ENCODE data around the gene PCNA. TPM values are rescaled to one million over a fixed set of nuclear protein-coding genes. Genes with fewer than 3 reads are reported as not detected.
A peak's percentile ranks its signal among the peaks of the same experiment; 100 is the strongest.

PCNA gene
- total RNA-seq, 1 donor = 66.2 TPM

DNA sequence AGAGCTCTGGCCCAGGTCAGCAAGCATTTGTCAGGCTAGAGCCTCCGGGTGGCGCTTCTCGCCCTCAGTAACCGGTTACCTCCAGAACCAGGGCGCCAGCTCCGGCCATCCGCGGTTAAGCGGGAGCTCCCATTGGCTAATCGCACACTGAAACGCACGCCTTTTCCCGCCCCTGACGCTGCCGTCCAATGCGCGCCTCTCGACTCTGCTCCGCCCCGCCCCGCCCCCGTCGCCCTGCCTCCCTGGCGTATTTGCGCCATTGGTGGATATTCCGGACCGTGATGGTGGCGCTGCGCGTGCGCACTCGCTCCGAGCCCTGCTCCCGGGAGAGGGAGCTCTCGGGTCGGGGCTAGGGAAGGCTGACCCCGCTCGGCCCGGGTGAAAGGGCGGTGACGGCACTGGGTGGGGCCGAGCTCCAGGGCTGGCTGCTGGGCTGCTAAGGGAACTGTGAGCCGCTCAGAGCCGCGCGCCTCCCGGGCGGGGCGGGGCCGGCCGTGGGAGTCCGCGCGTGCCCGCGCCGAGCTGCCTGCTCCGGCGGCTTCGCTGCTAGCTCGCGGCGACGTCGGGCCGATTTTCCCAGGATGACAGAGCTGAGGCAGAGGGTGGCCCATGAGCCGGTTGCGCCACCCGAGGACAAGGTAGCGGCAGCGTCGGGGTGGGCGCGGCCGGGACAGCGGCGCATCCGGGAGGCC is 6.9 kb upstream of the PCNA start, which contains the start of gene CDS2:
Gene CDS2 (plus strand): TSS at position 497 of the 692 bp plus-strand sequence. CDS start 85 bp downstream, at position 582.
- Histone ChIP-seq H2AFZ (ENCODE audit: low read length) (peak within 1 kb of the TSS; percentile 96), H3K4me3 (ENCODE audit: insufficient read depth, low read length) (peak within 1 kb of the TSS; percentile 87), H3K27me3 (ENCODE audit: insufficient read depth, low read length) (no peaks in the 10 kb centered on the region), H3K4me2 (ENCODE audit: insufficient read depth, low read length) (peak within 1 kb of the TSS; percentile 95), H3K27ac (ENCODE audit: low read depth, low read length) (peak within 1 kb of the TSS; percentile 88), H4K20me1 (ENCODE audit: insufficient read depth, low read length) (peaks cover 5% of the 10 kb centered on the region), H3K36me3 (ENCODE audit: insufficient read depth, low read length) (no peaks in the 10 kb centered on the region), H3K79me2 (ENCODE audit: insufficient read depth, low read length) (peaks cover 38% of the 10 kb centered on the region), H3K4me1 (ENCODE audit: insufficient read depth, low read length) (peaks cover 2% of the 10 kb centered on the region), H3K9me3 (ENCODE audit: low read depth, low read length) (no peaks in the 10 kb centered on the region)
- peak; percentile 99 for DNase-seq (ENCODE audit: insufficient read length, low spot score, missing footprints)
- TF ChIP-seq, protein P1, sequence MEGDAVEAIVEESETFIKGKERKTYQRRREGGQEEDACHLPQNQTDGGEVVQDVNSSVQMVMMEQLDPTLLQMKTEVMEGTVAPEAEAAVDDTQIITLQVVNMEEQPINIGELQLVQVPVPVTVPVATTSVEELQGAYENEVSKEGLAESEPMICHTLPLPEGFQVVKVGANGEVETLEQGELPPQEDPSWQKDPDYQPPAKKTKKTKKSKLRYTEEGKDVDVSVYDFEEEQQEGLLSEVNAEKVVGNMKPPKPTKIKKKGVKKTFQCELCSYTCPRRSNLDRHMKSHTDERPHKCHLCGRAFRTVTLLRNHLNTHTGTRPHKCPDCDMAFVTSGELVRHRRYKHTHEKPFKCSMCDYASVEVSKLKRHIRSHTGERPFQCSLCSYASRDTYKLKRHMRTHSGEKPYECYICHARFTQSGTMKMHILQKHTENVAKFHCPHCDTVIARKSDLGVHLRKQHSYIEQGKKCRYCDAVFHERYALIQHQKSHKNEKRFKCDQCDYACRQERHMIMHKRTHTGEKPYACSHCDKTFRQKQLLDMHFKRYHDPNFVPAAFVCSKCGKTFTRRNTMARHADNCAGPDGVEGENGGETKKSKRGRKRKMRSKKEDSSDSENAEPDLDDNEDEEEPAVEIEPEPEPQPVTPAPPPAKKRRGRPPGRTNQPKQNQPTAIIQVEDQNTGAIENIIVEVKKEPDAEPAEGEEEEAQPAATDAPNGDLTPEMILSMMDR (IDR thresholded peaks at IDR 0.05; ENCODE audit: extremely low read depth, low read depth, low read length) = peak; percentile 52

DNA sequence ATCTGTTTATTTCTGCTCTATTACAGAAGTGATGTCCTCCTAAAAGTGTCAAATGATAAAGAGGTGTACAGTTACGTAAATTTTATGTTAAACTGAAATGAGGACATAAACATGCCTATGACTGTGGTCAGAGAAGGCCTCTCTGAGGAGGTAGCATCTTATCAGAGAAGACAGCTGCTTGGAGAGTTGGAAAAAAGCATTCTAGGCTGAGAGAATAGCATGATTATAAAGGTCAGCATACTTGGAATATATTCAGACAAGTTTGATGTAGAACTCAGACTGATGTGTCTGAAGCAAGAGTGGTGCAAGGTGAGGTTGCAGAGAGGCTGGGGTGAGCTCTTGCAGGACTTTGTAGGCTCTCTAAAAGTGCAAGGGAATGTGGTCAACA is 3.1 kb upstream of the PCNA start:
- Histone ChIP-seq H3K4me1 (ENCODE audit: insufficient read depth, low read length) (peaks cover 20% of the 10 kb centered on the region), H3K27ac (ENCODE audit: low read depth, low read length) (no peak overlapping the region), H3K36me3 (ENCODE audit: insufficient read depth, low read length) (no peaks in the 10 kb centered on the region), H3K4me2 (ENCODE audit: insufficient read depth, low read length) (no peak overlapping the region), H3K4me3 (ENCODE audit: insufficient read depth, low read length) (no peak overlapping the region), H3K79me2 (ENCODE audit: insufficient read depth, low read length) (peaks cover 29% of the 10 kb centered on the region), H3K9me3 (ENCODE audit: low read depth, low read length) (no peaks in the 10 kb centered on the region), H4K20me1 (ENCODE audit: insufficient read depth, low read length) (peaks cover 15% of the 10 kb centered on the region), H2AFZ (ENCODE audit: low read length) (no peak overlapping the region), H3K27me3 (ENCODE audit: insufficient read depth, low read length) (no peaks in the 10 kb centered on the region)
- TF ChIP-seq, protein P1 (IDR thresholded peaks at IDR 0.05; ENCODE audit: extremely low read depth, low read depth, low read length) = no peak
- DNase-seq (ENCODE audit: insufficient read length, low spot score, missing footprints) = peak; percentile 62

DNA sequence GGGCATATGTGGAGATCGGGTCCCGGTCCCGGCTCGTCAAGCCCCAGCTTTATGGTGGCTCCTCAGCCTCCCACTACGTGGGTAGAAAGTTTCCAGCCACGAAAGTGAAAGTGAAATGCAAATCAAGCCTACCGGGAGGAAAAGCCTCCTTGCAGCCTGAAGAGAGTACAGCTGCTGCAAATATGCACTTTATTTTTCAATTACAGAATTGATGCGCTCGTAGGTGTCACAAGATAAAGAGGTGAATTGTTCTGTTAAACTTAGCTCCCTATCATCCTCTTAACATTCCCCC is 373 bp upstream of the PCNA start:
- peak overlapping the region; percentile 84 for H3K27ac ChIP-seq (ENCODE audit: low read depth, low read length)
- H3K36me3 ChIP-seq (ENCODE audit: insufficient read depth, low read length) = peaks cover 23% of the 10 kb centered on the region
- TF ChIP-seq, protein P1 (IDR thresholded peaks at IDR 0.05; ENCODE audit: extremely low read depth, low read depth, low read length) = no peak
- H3K4me1 ChIP-seq (ENCODE audit: insufficient read depth, low read length) = peaks cover 22% of the 10 kb centered on the region
- peaks cover 39% of the 10 kb centered on the region for H3K79me2 ChIP-seq (ENCODE audit: insufficient read depth, low read length)
- H3K4me3 ChIP-seq (ENCODE audit: insufficient read depth, low read length) = peak overlapping the region; percentile 97
- no peaks in the 10 kb centered on the region for H3K9me3 ChIP-seq (ENCODE audit: low read depth, low read length)
- no peak for DNase-seq (ENCODE audit: insufficient read length, low spot score, missing footprints)
- H3K4me2 ChIP-seq (ENCODE audit: insufficient read depth, low read length) = peak overlapping the region; percentile 99
- no peaks in the 10 kb centered on the region for H3K27me3 ChIP-seq (ENCODE audit: insufficient read depth, low read length)
- peak overlapping the region; percentile 89 for H2AFZ ChIP-seq (ENCODE audit: low read length)
- H4K20me1 ChIP-seq (ENCODE audit: insufficient read depth, low read length) = peaks cover 15% of the 10 kb centered on the region

DNA sequence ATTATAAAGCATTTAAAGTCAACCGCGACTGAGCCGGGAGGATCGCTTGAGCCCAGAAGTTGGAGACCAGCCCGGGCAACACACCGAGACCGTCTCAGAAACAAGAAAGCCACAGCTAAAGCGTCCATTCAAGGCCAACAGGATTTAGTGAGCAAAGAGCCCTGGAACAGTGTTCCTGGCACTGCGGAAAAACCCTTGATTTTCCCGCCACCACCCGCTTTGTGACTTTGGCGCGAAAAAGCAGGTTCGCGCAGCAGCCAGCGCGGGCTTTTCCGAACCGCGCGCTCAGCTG is 669 bp downstream of the PCNA start:
- no peaks in the 10 kb centered on the region for H3K27me3 ChIP-seq (ENCODE audit: insufficient read depth, low read length)
- H3K4me2 ChIP-seq (ENCODE audit: insufficient read depth, low read length) = peak overlapping the region; percentile 99
- peak overlapping the region; percentile 97 for H3K4me3 ChIP-seq (ENCODE audit: insufficient read depth, low read length)
- TF ChIP-seq, protein P1 (IDR thresholded peaks at IDR 0.05; ENCODE audit: extremely low read depth, low read depth, low read length) = no peak
- H3K79me2 ChIP-seq (ENCODE audit: insufficient read depth, low read length) = peaks cover 39% of the 10 kb centered on the region
- peaks cover 32% of the 10 kb centered on the region for H3K36me3 ChIP-seq (ENCODE audit: insufficient read depth, low read length)
- peaks cover 22% of the 10 kb centered on the region for H3K4me1 ChIP-seq (ENCODE audit: insufficient read depth, low read length)
- no peak for DNase-seq (ENCODE audit: insufficient read length, low spot score, missing footprints)
- peaks cover 15% of the 10 kb centered on the region for H4K20me1 ChIP-seq (ENCODE audit: insufficient read depth, low read length)
- no peaks in the 10 kb centered on the region for H3K9me3 ChIP-seq (ENCODE audit: low read depth, low read length)
- peak overlapping the region; percentile 84 for H3K27ac ChIP-seq (ENCODE audit: low read depth, low read length)
- H2AFZ ChIP-seq (ENCODE audit: low read length) = no peak overlapping the region
